GM18505 (cell line): Measurements from ENCODE around the gene FITM1.

Experiments
- ATAC-seq: cut with Tn5 transposase; IDR thresholded peaks from one replicate; pipeline ENCODE4 v1.9.1; 2021; ENCODE audit not compliant: unreplicated experiment
- POLR2A ChIP-seq: IDR thresholded peaks from 4 replicates; pipeline ENCODE4 v1.6.1; 2011; ENCODE audit warnings: borderline replicate concordance; ENCODE audit not compliant: insufficient read depth, insufficient read length; ENCODE audit errors: extremely low read depth

FITM1 gene

GRCh38 chr14:24145219-24145618 is 14.8 kb downstream of the FITM1 start:
- no peak for ATAC-seq
- TF ChIP-seq POLR2A: no peak

- no peak for ATAC-seq
- TF ChIP-seq POLR2A: no peak
These were observed 15.4 kb downstream of the FITM1 start for GRCh38 chr14:24145690-24146452.

GRCh38 chr14:24146453-24146977 is 16.1 kb downstream of the FITM1 start, which contains the start of gene PSME2:
PSME2 (minus strand) TSS chr14:24146610; CDS start chr14:24146581, 29 bp downstream.
- peak; percentile 66 for TF ChIP-seq POLR2A
- peak; percentile 61 for ATAC-seq

GRCh38 chr14:24146978-24147760 is 16.7 kb downstream of the FITM1 start, which contains the start of gene RNF31:
RNF31 (plus strand) TSS chr14:24147498; CDS start chr14:24147699, 201 bp downstream.
- peak; percentile 71 for TF ChIP-seq POLR2A
- ATAC-seq: peak; percentile 75

- no peak for ATAC-seq
- peak; percentile 31 for TF ChIP-seq POLR2A
These were observed 17.4 kb downstream of the FITM1 start for GRCh38 chr14:24147761-24148428.

- TF ChIP-seq POLR2A: no peak
- no peak for ATAC-seq
These were observed 19.0 kb downstream of the FITM1 start for GRCh38 chr14:24149302-24149969.

- ATAC-seq: no peak
- no peak for TF ChIP-seq POLR2A
These were observed 19.6 kb downstream of the FITM1 start for GRCh38 chr14:24150061-24150460.

GRCh38 chr14:24150567-24150966 is 20.1 kb downstream of the FITM1 start:
- ATAC-seq: no peak
- no peak for TF ChIP-seq POLR2A

GRCh38 chr14:24150993-24151392 is 20.5 kb downstream of the FITM1 start:
- ATAC-seq: no peak
- no peak for TF ChIP-seq POLR2A

GRCh38 chr14:24151404-24152080 is 21.1 kb downstream of the FITM1 start:
- no peak for TF ChIP-seq POLR2A
- ATAC-seq: no peak

GRCh38 chr14:24155100-24155499 is 24.6 kb downstream of the FITM1 start:
- ATAC-seq: no peak
- no peak for TF ChIP-seq POLR2A

GRCh38 chr14:24156840-24157239 is 26.4 kb downstream of the FITM1 start:
- ATAC-seq: no peak
- TF ChIP-seq POLR2A: no peak

GRCh38 chr14:24157331-24157730 is 26.9 kb downstream of the FITM1 start:
- TF ChIP-seq POLR2A: no peak
- no peak for ATAC-seq
